H9 (cell line): Measurements from ENCODE around the gene SNTG2. TPM values are rescaled to one million over a fixed set of nuclear protein-coding genes. Genes with fewer than 3 reads are reported as not detected.

ENCODE experiments used
- DNase-seq: peaks from one replicate; pipeline ENCODE4 v3.0.0-alpha.2; 2017
- H2AFZ ChIP-seq: one replicate; pipeline ENCODE4 v1.6.1; 2013; ENCODE audit warnings: mild to moderate bottlenecking, low read length, control low read depth, moderate library complexity
- H2AK5ac ChIP-seq: 2 replicates; pipeline ENCODE4 v1.6.1; 2013; ENCODE audit warnings: low read length, control low read depth, mixed read lengths; ENCODE audit not compliant: insufficient read length
- H2BK120ac ChIP-seq: one replicate; pipeline ENCODE4 v1.6.1; 2013; ENCODE audit warnings: low read depth, mild to moderate bottlenecking, low read length, control low read depth, inconsistent platforms; ENCODE audit not compliant: poor library complexity, severe bottlenecking
- H2BK12ac ChIP-seq: 2 replicates; pipeline ENCODE4 v1.6.1; 2013; ENCODE audit warnings: low read length, control low read depth, mixed read lengths, low read depth; ENCODE audit not compliant: insufficient read length
- H2BK15ac ChIP-seq: 2 replicates; pipeline ENCODE4 v1.6.1; 2013; ENCODE audit warnings: low read depth, low read length, control low read depth
- H2BK20ac ChIP-seq: one replicate; pipeline ENCODE4 v1.6.1; 2013; ENCODE audit warnings: low read depth, mild to moderate bottlenecking, low read length, control low read depth, inconsistent platforms; ENCODE audit not compliant: poor library complexity, severe bottlenecking
- H2BK5ac ChIP-seq: 2 replicates; pipeline ENCODE4 v1.6.1; 2013; ENCODE audit warnings: low read length, control low read depth, mixed read lengths; ENCODE audit not compliant: insufficient read length
- H3K14ac ChIP-seq: 2 replicates; pipeline ENCODE4 v1.6.1; 2013; ENCODE audit warnings: low read length, control low read depth; ENCODE audit not compliant: insufficient read depth
- H3K18ac ChIP-seq: 2 replicates; pipeline ENCODE4 v1.6.1; 2013; ENCODE audit warnings: low read depth, mild to moderate bottlenecking, mixed read lengths, low read length, control low read depth; ENCODE audit not compliant: insufficient read length
- H3K23ac ChIP-seq: 2 replicates; pipeline ENCODE4 v1.6.1; 2013; ENCODE audit warnings: low read length, control low read depth, mixed read lengths, low read depth; ENCODE audit not compliant: insufficient read length
- H3K23me2 ChIP-seq: 2 replicates; pipeline ENCODE4 v1.6.1; 2013; ENCODE audit warnings: low read depth, mild to moderate bottlenecking, mixed read lengths, low read length, control low read depth; ENCODE audit not compliant: insufficient read length, poor library complexity, severe bottlenecking
- H3K27ac ChIP-seq: 2 replicates; pipeline ENCODE4 v1.5.1; 2013; ENCODE audit warnings: low read length, control low read depth, mixed read lengths, low read depth; ENCODE audit not compliant: insufficient read length
- H3K27me3 ChIP-seq: 2 replicates; pipeline ENCODE4 v1.6.1; 2013; ENCODE audit warnings: low read length, control low read depth, inconsistent platforms; ENCODE audit not compliant: insufficient read depth
- H3K4ac ChIP-seq: 2 replicates; pipeline ENCODE4 v1.6.1; 2013; ENCODE audit warnings: low read depth, mild to moderate bottlenecking, control low read depth, inconsistent platforms, low read length, moderate library complexity
- H3K4me1 ChIP-seq: 2 replicates; pipeline ENCODE4 v1.6.1; 2013; ENCODE audit warnings: low read length, control low read depth, inconsistent platforms; ENCODE audit not compliant: insufficient read depth
- H3K4me2 ChIP-seq: 2 replicates; pipeline ENCODE4 v1.6.1; 2013; ENCODE audit warnings: low read length, control low read depth, mixed read lengths; ENCODE audit not compliant: insufficient read length, insufficient read depth
- H3K56ac ChIP-seq: 2 replicates; pipeline ENCODE4 v1.6.1; 2013; ENCODE audit warnings: low read depth, mild to moderate bottlenecking, mixed read lengths, low read length, control low read depth; ENCODE audit not compliant: insufficient read length
- H3K79me1 ChIP-seq: 2 replicates; pipeline ENCODE4 v1.6.1; 2013; ENCODE audit warnings: low read depth, mild to moderate bottlenecking, moderate library complexity, low read length, control low read depth, inconsistent platforms; ENCODE audit not compliant: insufficient read depth, poor library complexity, severe bottlenecking
- H3K79me2 ChIP-seq: 2 replicates; pipeline ENCODE4 v1.6.1; 2013; ENCODE audit warnings: low read length, control low read depth, inconsistent platforms; ENCODE audit not compliant: insufficient read depth
- H3K9ac ChIP-seq: 2 replicates; pipeline ENCODE4 v1.6.1; 2013; ENCODE audit warnings: low read length, control low read depth, mixed read lengths; ENCODE audit not compliant: insufficient read length; ENCODE audit errors: extremely low read depth
- H3K9me3 ChIP-seq: one replicate; pipeline ENCODE4 v1.6.1; 2013; ENCODE audit warnings: low read depth, low read length, inconsistent platforms; ENCODE audit not compliant: control insufficient read depth
- H3T11ph ChIP-seq: one replicate; pipeline ENCODE4 v1.6.1; 2013; ENCODE audit warnings: mild to moderate bottlenecking, low read length, control low read depth, inconsistent platforms
- H4K20me1 ChIP-seq: one replicate; pipeline ENCODE4 v1.6.1; 2013; ENCODE audit not compliant: control insufficient read depth, insufficient read length, insufficient read depth
- H4K5ac ChIP-seq: 2 replicates; pipeline ENCODE4 v1.6.1; 2013; ENCODE audit warnings: low read depth, mild to moderate bottlenecking, mixed read lengths, low read length, control low read depth; ENCODE audit not compliant: insufficient read length
- H4K8ac ChIP-seq: replicated peaks from 2 replicates; pipeline ENCODE4 v1.6.1; 2013; ENCODE audit warnings: low read length, control low read depth, mixed read lengths, low read depth; ENCODE audit not compliant: insufficient read length
- H4K91ac ChIP-seq: 2 replicates; pipeline ENCODE4 v1.6.1; 2013; ENCODE audit warnings: low read depth, mild to moderate bottlenecking, moderate library complexity, mixed read lengths, low read length, control low read depth; ENCODE audit not compliant: insufficient read length
- H3K27ac Mint-ChIP-seq, 3 experiments: 2 replicates in 2 of 3; 3 replicates in 1 of 3; pipeline ENCODE4 v1.8.0; 2020 to 2021; ENCODE audit warnings: mixed read lengths in 3 of 3, mild to moderate bottlenecking in 1 of 3, moderate library complexity in 1 of 3
- H3K27me3 Mint-ChIP-seq: 2 replicates; pipeline ENCODE4 v1.8.0; 2021; ENCODE audit warnings: low read depth, mild to moderate bottlenecking, moderate library complexity, mixed read lengths
- H3K36me3 Mint-ChIP-seq, 3 experiments: 2 replicates in 2 of 3; 3 replicates in 1 of 3; pipeline ENCODE4 v1.8.0; 2020 to 2021; ENCODE audit warnings: low read depth in 3 of 3, mixed read lengths in 3 of 3; ENCODE audit not compliant: insufficient read depth in 1 of 3
- H3K4me1 Mint-ChIP-seq, 2 experiments: 2 replicates each; pipeline ENCODE4 v1.8.0; 2020; ENCODE audit warnings: mixed read lengths in 2 of 2
- H3K4me3 Mint-ChIP-seq, 2 experiments: 2 replicates in 1 of 2; 3 replicates in 1 of 2; pipeline ENCODE4 v1.8.0; 2020 to 2021; ENCODE audit warnings: mild to moderate bottlenecking in 2 of 2, mixed read lengths in 2 of 2, moderate library complexity in 1 of 2
- H3K9me3 Mint-ChIP-seq, 2 experiments: 2 replicates in 1 of 2; 3 replicates in 1 of 2; pipeline ENCODE4 v1.8.0; 2020; ENCODE audit warnings: mild to moderate bottlenecking in 2 of 2, mixed read lengths in 2 of 2, moderate library complexity in 1 of 2
- WGBS: extraction: QIAGEN DNeasy Blood & Tissue Kit; methylation state at CpG from one replicate; pipeline ENCODE4 v1.1.7; 2013; ENCODE audit warnings: missing lambda C conversion rate, low lambda C conversion rate, mixed read lengths; ENCODE audit not compliant: insufficient read length; ENCODE audit errors: extremely low coverage; 5-methylcytosine and 5-hydroxymethylcytosine counted together
- total RNA-seq: library from RNA; stranded (reverse); gene quantifications from 2 replicates; pipeline ENCODE4 v1.2.1, GENCODE V29; 2021
- TF ChIP-seq, protein P1 (sequence below): fragments of 200-600 bp; sonication (generic); conservative IDR thresholded peaks from 3 replicates; pipeline ENCODE4 v1.8.0; 2021; ENCODE audit warnings: antibody characterized with exemption, mild to moderate bottlenecking

SNTG2 gene
- total RNA-seq, 1 experiment from 2014 or later: 13.2 TPM

DNA sequence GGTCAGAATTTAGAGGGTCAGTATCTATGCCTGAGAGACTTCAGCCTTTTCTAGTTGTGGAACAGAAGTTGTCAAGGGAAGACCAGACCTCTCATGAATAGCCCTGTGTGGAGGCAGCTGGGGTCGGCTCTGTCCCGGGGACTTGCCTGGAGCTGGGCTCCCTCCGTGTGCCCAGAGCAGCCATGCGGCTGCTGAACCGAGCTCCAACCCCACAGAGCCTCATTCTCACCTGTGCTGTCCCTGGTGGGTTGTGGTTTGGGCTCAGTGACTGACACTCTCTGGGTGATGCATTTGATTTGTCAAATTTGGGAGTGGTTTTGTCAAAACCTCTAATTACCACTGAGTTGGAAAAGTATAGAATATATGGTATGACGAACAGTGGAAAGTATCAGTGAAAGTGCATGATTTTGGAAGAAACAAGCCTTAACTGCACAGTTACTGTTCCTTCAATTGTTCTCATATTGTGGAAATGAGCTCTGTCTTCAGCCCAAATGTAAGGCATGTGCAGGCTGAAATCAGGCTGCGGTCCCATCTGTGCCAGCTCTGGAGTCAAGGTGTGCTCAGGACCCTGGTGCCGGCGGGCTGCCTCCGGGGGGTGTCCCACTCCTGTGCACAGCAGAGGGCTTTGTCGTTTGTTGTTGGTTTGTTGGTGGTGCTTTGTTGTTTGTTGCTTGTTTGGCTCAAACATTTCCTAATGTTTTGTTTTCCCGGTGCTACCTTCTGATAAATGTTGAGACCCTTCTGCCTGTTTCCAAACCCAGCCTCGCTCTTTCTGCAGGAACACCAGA is 200.3 kb downstream of the SNTG2 start:
- H3K4me2 ChIP-seq: no peak overlapping the region
- no peak overlapping the region for H2BK15ac ChIP-seq
- peaks cover 3% of the 10 kb centered on the region for H4K20me1 ChIP-seq
- no peak overlapping the region for H2BK5ac ChIP-seq
- H3K27ac ChIP-seq: no peak overlapping the region
- no peaks in the 10 kb centered on the region for H3K79me1 ChIP-seq
- H3K4me1 Mint-ChIP-seq: peaks cover 0 to 3% of the 10 kb centered on the region in 2 experiments; a peak in 2 of 4 replicates
- no peak overlapping the region for H2AFZ ChIP-seq
- 0 out of 2 replicates have a peak, but pooled peaks cover 2% of the 10 kb centered on the region for H3K79me2 ChIP-seq
- H3K18ac ChIP-seq: no peak overlapping the region
- no peaks in the 10 kb centered on the region for H3K23me2 ChIP-seq
- H2AK5ac ChIP-seq: no peak overlapping the region
- H3K14ac ChIP-seq: no peak overlapping the region
- no peak overlapping the region for H3K4me3 Mint-ChIP-seq
- H2BK20ac ChIP-seq: no peak overlapping the region
- TF ChIP-seq, protein P1, sequence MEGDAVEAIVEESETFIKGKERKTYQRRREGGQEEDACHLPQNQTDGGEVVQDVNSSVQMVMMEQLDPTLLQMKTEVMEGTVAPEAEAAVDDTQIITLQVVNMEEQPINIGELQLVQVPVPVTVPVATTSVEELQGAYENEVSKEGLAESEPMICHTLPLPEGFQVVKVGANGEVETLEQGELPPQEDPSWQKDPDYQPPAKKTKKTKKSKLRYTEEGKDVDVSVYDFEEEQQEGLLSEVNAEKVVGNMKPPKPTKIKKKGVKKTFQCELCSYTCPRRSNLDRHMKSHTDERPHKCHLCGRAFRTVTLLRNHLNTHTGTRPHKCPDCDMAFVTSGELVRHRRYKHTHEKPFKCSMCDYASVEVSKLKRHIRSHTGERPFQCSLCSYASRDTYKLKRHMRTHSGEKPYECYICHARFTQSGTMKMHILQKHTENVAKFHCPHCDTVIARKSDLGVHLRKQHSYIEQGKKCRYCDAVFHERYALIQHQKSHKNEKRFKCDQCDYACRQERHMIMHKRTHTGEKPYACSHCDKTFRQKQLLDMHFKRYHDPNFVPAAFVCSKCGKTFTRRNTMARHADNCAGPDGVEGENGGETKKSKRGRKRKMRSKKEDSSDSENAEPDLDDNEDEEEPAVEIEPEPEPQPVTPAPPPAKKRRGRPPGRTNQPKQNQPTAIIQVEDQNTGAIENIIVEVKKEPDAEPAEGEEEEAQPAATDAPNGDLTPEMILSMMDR: no peak
- peak overlapping the region; percentile 3 to 27 (median 6); a peak in 1 of 7 replicates for H3K27ac Mint-ChIP-seq
- no peaks in the 10 kb centered on the region for H3K9me3 ChIP-seq
- no peak overlapping the region for H3K56ac ChIP-seq
- H2BK12ac ChIP-seq: no peak overlapping the region
- no peak overlapping the region for H4K5ac ChIP-seq
- no peak overlapping the region for H3K23ac ChIP-seq
- no peaks in the 10 kb centered on the region for H3K9me3 Mint-ChIP-seq
- no peak overlapping the region for H3K4ac ChIP-seq
- no peaks in the 10 kb centered on the region for H3K27me3 Mint-ChIP-seq
- no peak overlapping the region for H2BK120ac ChIP-seq
- no peak overlapping the region for H4K8ac ChIP-seq
- no peak for DNase-seq
- H3K27me3 ChIP-seq: no peaks in the 10 kb centered on the region
- H3K36me3 Mint-ChIP-seq: peaks cover 0 to 4% (median 0%) of the 10 kb centered on the region in 3 experiments; a peak in 3 of 7 replicates
- WGBS: no CpG with 5 or more reads among the region's 13 CpGs
- H3K9ac ChIP-seq: no peak overlapping the region
- no peak overlapping the region for H4K91ac ChIP-seq
- H3K4me1 ChIP-seq: no peaks in the 10 kb centered on the region
- no peak overlapping the region for H3T11ph ChIP-seq
